ENCODE measurements around the gene TEX12. TPM values are rescaled to one million over a fixed set of nuclear protein-coding genes. Genes with fewer than 3 reads are reported as not detected.

The TEX12 gene
- under 1 TPM in 1 of 2 donors, not detected in 1; 0.74 TPM for total RNA-seq
- under 1 TPM; 0.09 to 0.31 TPM for polyA plus RNA-seq
- long read RNA-seq, donor 1, result 0 reads
- long read RNA-seq, donor 2, result 0 reads
- long read RNA-seq, donor 3, result 0 reads
- long read RNA-seq, donor 4, result 0 reads
- long read RNA-seq, donor 5, result 0 reads

- no peak within 1 kb of the TSS for H3K4me3 ChIP-seq
- no peaks in the 10 kb centered on the region for H3K9me3 ChIP-seq (ENCODE audit: control insufficient read depth in 4 of 4, insufficient read depth in 3 of 4, low read length in 3 of 4)
- no peaks in the 10 kb centered on the region for H3K27me3 ChIP-seq (ENCODE audit: control insufficient read depth in 3 of 3, insufficient read depth in 3 of 3, low read length in 2 of 3)
- ATAC-seq (ENCODE audit: insufficient read depth, low FRiP score) (no peak), DNase-seq (no peak)
- 87 to 89% methylated on average over 25 of the region's 25 CpGs for WGBS, 2 donors
- H3K36me3 ChIP-seq (ENCODE audit: control insufficient read depth in 4 of 4, insufficient read depth in 4 of 4, low read length in 4 of 4), result no peaks in the 10 kb centered on the region
- peaks cover 0 to 6% (median 0%) of the 10 kb centered on the region in 5 donors for H3K4me1 ChIP-seq (ENCODE audit: control insufficient read depth in 5 of 5, insufficient read depth in 5 of 5, low read length in 5 of 5)
- no peak for TF ChIP-seq CTCF (IDR thresholded peaks at IDR 0.05; ENCODE audit: control extremely low read depth, extremely low read depth)
- H3K27ac ChIP-seq (ENCODE audit: low read depth in 1 of 2, low read length in 1 of 2), result peak within 1 kb of the TSS in 1 of 2 donors; percentile 27
- no peak within 1 kb of the TSS for H3K9ac ChIP-seq (ENCODE audit: insufficient read depth in 1 of 2, low read length in 2 of 2)
These were observed at the start of gene TEX12 for GRCh38 chr11:112167145-112167544. Gene TEX12 (plus strand): TSS chr11:112167372. CDS start chr11:112169269, 1,897 bp downstream.

- TF ChIP-seq CTCF (IDR thresholded peaks at IDR 0.05; ENCODE audit: control extremely low read depth, extremely low read depth), result no peak
- 74 to 84% methylated on average over 2 of the region's 2 CpGs for WGBS, 2 donors
- ATAC-seq (ENCODE audit: insufficient read depth, low FRiP score), result no peak
These were observed 49.0 kb upstream of the TEX12 start for GRCh38 chr11:112118176-112118575.

GRCh38 chr11:112121981-112122615, 45.1 kb upstream of the TEX12 start:
- TF ChIP-seq CTCF (IDR thresholded peaks at IDR 0.05; ENCODE audit: control extremely low read depth, extremely low read depth), result no peak
- no peak for DNase-seq
- H3K4me3 ChIP-seq, result no peak overlapping the region
- no peak overlapping the region for H3K9ac ChIP-seq (ENCODE audit: insufficient read depth in 1 of 2, low read length in 2 of 2)
- no peak for ATAC-seq (ENCODE audit: insufficient read depth, low FRiP score)
- no peaks in the 10 kb centered on the region for H3K4me1 ChIP-seq (ENCODE audit: control insufficient read depth in 5 of 5, insufficient read depth in 5 of 5, low read length in 5 of 5)
- H3K9me3 ChIP-seq (ENCODE audit: control insufficient read depth in 4 of 4, insufficient read depth in 3 of 4, low read length in 3 of 4), result no peaks in the 10 kb centered on the region
- no peak overlapping the region for H3K27ac ChIP-seq (ENCODE audit: low read depth in 1 of 2, low read length in 1 of 2)
- H3K27me3 ChIP-seq (ENCODE audit: control insufficient read depth in 3 of 3, insufficient read depth in 3 of 3, low read length in 2 of 3), result no peaks in the 10 kb centered on the region
- peaks cover 0 to 4% (median 0%) of the 10 kb centered on the region in 4 donors for H3K36me3 ChIP-seq (ENCODE audit: control insufficient read depth in 4 of 4, insufficient read depth in 4 of 4, low read length in 4 of 4)
- 90 to 93% methylated on average over 5 of the region's 5 CpGs for WGBS, 2 donors

More at GRCh38 chr11:112118176-112118575, 49.0 kb upstream of the TEX12 start:
- no peak overlapping the region for H3K27ac ChIP-seq (ENCODE audit: low read depth in 1 of 2, low read length in 1 of 2)
- H3K9me3 ChIP-seq (ENCODE audit: control insufficient read depth in 4 of 4, insufficient read depth in 3 of 4, low read length in 3 of 4), result no peaks in the 10 kb centered on the region
- H3K4me1 ChIP-seq (ENCODE audit: control insufficient read depth in 5 of 5, insufficient read depth in 5 of 5, low read length in 5 of 5), result no peaks in the 10 kb centered on the region
- no peak overlapping the region for H3K4me3 ChIP-seq
- peaks cover 0 to 4% (median 0%) of the 10 kb centered on the region in 4 donors for H3K36me3 ChIP-seq (ENCODE audit: control insufficient read depth in 4 of 4, insufficient read depth in 4 of 4, low read length in 4 of 4)
- no peak for DNase-seq
- H3K27me3 ChIP-seq (ENCODE audit: control insufficient read depth in 3 of 3, insufficient read depth in 3 of 3, low read length in 2 of 3), result no peaks in the 10 kb centered on the region
- H3K9ac ChIP-seq (ENCODE audit: insufficient read depth in 1 of 2, low read length in 2 of 2), result no peak overlapping the region
